Uterus (tissue), 4 donors: Measurements from ENCODE around the gene MAEA. TPM values are rescaled to one million over a fixed set of nuclear protein-coding genes. Genes with fewer than 3 reads are reported as not detected.
A peak's percentile ranks its signal among the peaks of the same experiment; 100 is the strongest.

ENCODE experiments used
- DNase-seq, 2 donors: peaks; one replicate each; pipeline ENCODE4 v3.0.0-alpha.2; 2019 to 2020
- H3K27ac ChIP-seq, 2 donors: fragments of 200-600 bp; sonication (generic); 1 replicate in 1 of 2; 2 replicates in 1 of 2; pipeline ENCODE4 v1.5.1; 2016 to 2018
- H3K27me3 ChIP-seq, 2 donors: fragments of 200-600 bp; sonication (generic); one replicate each; pipeline ENCODE4 v1.5.1; 2018 to 2019; ENCODE audit warnings: control low read depth in 1 of 2
- H3K36me3 ChIP-seq, 2 donors: fragments of 200-600 bp; sonication (generic); one replicate each; pipeline ENCODE4 v1.5.1; 2019; ENCODE audit warnings: control low read depth in 1 of 2
- H3K4me1 ChIP-seq, 2 donors: fragments of 200-600 bp; sonication (generic); one replicate each; pipeline ENCODE4 v1.5.1; 2018 to 2019; ENCODE audit warnings: control low read depth in 1 of 2
- H3K4me3 ChIP-seq, 2 donors: fragments of 200-600 bp; sonication (generic); 1 replicate in 1 of 2; 2 replicates in 1 of 2; pipeline ENCODE4 v1.5.1; 2018 to 2019; ENCODE audit warnings: mild to moderate bottlenecking in 1 of 2
- H3K9me3 ChIP-seq, 2 donors: fragments of 200-600 bp; sonication (generic); one replicate each; pipeline ENCODE4 v1.5.1; 2019; ENCODE audit warnings: control low read depth in 1 of 2
- POLR2A ChIP-seq, 2 donors: fragments of 450-650 bp; IDR thresholded peaks; one replicate each; pipeline ENCODE4 v1.6.1; 2016; ENCODE audit warnings: antibody characterized with exemption in 2 of 2, mild to moderate bottlenecking in 1 of 2, moderate library complexity in 1 of 2
- intact Hi-C: fragments of 100-400 bp; cut with DNase I; formaldehyde crosslinking; loops from one replicate; pipeline ENCODE4 v1.15.1; 2023; ENCODE audit warnings: low total_unique reads
- total RNA-seq, 4 donors: library from RNA; depleted of rRNA in 3 of 4; stranded (reverse); fragments of >200 nt in 3 of 4; gene quantifications; one replicate each; pipeline versions ENCODE4 v1.1.0 to v1.2.4, GENCODE V29; 2014 to 2023
- TF ChIP-seq, protein P1 (sequence below), 4 experiments: fragments of 200-600 bp in 2 of 4; fragments of 450-650 bp in 2 of 4; sonication (generic) in 2 of 4; IDR thresholded peaks; one replicate each; pipeline ENCODE4 v1.5.1; 2016 to 2019; ENCODE audit warnings: antibody characterized with exemption in 4 of 4, mild to moderate bottlenecking in 2 of 4, moderate library complexity in 1 of 4
- donor health status: DM: yes; HTN: yes; CAD: no.

Gene MAEA
- total RNA-seq, 4 donors from 2014 or later: 32.3 to 70.7 (median 67.8) TPM

DNA sequence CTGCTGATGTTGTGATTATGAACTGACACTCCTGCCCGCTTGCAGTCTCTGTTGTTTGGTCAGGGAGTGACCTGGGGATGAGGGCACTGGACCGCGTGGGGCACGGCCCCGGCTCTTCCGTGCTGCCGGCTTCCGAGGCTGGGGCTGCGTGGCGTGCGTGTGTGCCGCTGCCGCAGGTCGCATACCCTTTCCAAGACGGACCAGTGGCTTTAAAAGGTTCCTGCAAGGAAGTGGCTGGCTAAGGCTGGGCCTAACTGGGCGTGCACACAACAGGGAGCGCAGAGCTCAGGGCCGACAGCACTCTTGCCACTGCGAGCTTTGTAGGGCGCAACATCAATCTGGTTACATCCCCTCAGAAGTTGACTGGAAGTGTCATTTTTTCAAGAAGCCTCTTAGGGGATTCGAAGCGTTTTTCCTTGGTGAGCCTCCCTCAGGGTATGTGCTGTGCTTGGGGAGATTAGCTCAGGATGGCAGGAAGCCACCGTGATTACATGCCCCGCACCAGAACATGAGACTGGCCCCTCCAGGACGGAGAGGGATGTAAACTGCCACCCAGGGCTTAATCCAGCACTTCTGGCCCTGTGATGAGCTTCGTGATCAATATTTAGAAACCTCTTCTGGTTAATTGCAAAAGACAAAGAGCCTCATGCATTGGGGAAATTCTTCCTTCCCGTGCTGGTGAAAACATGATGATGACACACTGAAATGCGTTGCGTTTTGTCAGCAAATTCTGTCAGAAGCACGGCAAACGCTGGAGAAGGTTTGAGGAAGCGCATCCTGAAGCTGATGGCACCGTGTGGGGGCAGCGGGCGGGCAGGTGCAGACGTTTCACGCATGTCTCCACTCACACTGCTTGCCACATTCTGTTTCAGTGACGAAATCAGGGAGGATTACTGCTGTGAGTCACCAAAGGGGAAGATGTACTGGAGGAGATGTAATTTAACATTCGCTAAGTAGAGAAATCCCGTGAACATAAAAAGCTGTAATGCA, 11.1 kb downstream of the MAEA start:
- peak; percentile 45 to 66 for DNase-seq

DNA sequence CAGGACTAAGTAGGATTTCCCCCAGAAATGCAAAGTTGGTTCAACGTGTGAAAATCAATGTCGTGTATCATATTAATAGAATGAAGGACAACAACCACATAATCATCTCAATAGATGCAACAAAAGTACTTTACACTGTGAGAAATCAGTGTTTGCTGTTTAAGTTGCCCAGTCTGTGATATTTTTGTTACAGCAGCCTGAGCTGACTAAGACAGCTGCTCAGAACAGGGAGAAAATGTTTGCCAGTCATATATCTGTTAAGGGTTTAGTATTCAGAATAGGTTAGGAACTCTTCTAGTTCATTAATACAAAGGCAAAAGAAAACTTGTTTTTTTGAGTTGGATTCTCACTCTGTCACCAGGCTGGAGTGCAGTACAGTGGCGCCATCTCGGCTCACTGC, 12.5 kb downstream of the MAEA start:
- Histone ChIP-seq H3K36me3 (no peaks in the 10 kb centered on the region), H3K4me3 (no peak overlapping the region), H3K9me3 (no peaks in the 10 kb centered on the region), H3K4me1 (no peaks in the 10 kb centered on the region), H3K27me3 (no peaks in the 10 kb centered on the region), H3K27ac (peak overlapping the region in 1 of 2 donors; percentile 45)
- TF ChIP-seq, protein P1, sequence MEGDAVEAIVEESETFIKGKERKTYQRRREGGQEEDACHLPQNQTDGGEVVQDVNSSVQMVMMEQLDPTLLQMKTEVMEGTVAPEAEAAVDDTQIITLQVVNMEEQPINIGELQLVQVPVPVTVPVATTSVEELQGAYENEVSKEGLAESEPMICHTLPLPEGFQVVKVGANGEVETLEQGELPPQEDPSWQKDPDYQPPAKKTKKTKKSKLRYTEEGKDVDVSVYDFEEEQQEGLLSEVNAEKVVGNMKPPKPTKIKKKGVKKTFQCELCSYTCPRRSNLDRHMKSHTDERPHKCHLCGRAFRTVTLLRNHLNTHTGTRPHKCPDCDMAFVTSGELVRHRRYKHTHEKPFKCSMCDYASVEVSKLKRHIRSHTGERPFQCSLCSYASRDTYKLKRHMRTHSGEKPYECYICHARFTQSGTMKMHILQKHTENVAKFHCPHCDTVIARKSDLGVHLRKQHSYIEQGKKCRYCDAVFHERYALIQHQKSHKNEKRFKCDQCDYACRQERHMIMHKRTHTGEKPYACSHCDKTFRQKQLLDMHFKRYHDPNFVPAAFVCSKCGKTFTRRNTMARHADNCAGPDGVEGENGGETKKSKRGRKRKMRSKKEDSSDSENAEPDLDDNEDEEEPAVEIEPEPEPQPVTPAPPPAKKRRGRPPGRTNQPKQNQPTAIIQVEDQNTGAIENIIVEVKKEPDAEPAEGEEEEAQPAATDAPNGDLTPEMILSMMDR (IDR thresholded peaks at IDR 0.05): no peak
- no peak for TF ChIP-seq POLR2A (IDR thresholded peaks at IDR 0.05)
- intact Hi-C loops: no loop called here
- DNase-seq: no peak

More for the DNA sequence above, 11.1 kb downstream of the MAEA start:
- Histone ChIP-seq H3K9me3 (no peaks in the 10 kb centered on the region), H3K36me3 (no peaks in the 10 kb centered on the region), H3K27me3 (no peaks in the 10 kb centered on the region), H3K27ac (peak overlapping the region; percentile 45 to 56), H3K4me3 (no peak overlapping the region), H3K4me1 (no peaks in the 10 kb centered on the region)
- TF ChIP-seq, protein P1 (IDR thresholded peaks at IDR 0.05): no peak
- TF ChIP-seq POLR2A (IDR thresholded peaks at IDR 0.05): no peak
- intact Hi-C loops: no loop called here

DNA sequence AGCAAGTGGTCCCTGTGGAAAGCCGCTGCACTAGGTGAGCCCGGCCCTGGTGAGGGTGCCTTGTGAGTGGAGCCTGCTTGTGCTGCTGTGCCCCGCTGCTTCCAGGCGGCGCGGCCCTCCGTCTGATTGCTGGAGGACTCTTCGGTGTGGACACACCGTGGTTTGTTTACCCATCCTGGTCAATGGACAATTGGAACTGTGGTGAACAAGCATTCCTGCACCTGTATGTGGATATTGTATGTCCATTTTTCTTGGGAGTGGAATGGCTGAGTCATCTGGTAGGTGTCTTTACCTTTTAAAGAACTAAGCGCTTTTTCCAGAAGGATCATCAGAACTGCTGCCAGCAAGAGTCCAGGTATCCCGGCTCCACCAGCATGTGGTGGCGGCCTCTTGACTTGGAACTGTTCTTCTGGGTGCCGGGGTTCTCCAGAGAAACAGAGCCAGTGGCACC, 15.6 kb downstream of the MAEA start:
- H3K27ac ChIP-seq: no peak overlapping the region
- intact Hi-C loops: no loop called here

DNA sequence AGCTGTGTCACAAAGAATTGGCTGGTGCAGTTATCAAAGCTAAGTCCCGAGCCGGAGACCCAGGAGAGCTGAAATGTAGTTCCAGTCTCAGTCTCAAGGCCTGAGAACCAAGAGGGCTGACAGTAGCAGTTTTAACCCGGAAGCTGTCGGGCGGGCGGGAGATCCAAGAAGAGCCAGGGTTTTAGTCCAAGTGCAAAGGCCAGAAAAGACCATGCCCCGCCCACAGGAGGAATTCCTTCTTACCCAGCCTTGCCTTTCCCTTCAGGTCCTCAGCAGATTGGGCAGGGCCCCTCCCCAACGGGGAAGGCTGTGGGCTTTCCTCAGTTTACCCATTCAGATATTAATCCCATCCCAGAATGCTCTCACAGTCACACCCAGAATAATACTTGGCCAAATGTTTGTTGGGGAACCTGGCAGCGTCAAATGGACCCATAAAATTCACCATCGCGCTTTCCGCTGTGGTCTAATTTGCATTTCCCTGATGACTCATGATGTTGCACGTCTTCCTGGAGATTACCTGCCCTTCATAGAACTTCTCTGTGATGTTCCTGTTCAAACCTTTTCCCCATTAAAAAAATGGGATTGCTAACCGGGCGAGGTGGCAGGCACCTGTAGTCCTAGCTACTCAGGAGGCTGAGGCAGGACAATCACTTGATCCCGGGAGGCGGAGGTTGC, 16.2 kb downstream of the MAEA start:
- H3K4me3 ChIP-seq: no peak overlapping the region
- no peak for TF ChIP-seq POLR2A (IDR thresholded peaks at IDR 0.05)
- TF ChIP-seq, protein P1 (IDR thresholded peaks at IDR 0.05): no peak
- DNase-seq: no peak
- H3K27ac ChIP-seq: no peak overlapping the region
- no peaks in the 10 kb centered on the region for H3K9me3 ChIP-seq
- H3K36me3 ChIP-seq: no peaks in the 10 kb centered on the region
- intact Hi-C loops: no loop called here
- no peaks in the 10 kb centered on the region for H3K27me3 ChIP-seq
- H3K4me1 ChIP-seq: peaks cover 10 to 19% of the 10 kb centered on the region in 2 donors

More for the DNA sequence above, 15.6 kb downstream of the MAEA start:
- no peaks in the 10 kb centered on the region for H3K36me3 ChIP-seq
- DNase-seq: no peak
- H3K27me3 ChIP-seq: no peaks in the 10 kb centered on the region
- H3K4me3 ChIP-seq: no peak overlapping the region
- H3K9me3 ChIP-seq: no peaks in the 10 kb centered on the region
- H3K4me1 ChIP-seq: peaks cover 8 to 16% of the 10 kb centered on the region in 2 donors
- TF ChIP-seq POLR2A (IDR thresholded peaks at IDR 0.05): no peak
- TF ChIP-seq, protein P1 (IDR thresholded peaks at IDR 0.05): no peak
